Dermis blood vessel endothelial cell (primary cell): Measurements from ENCODE around the gene MGST2. TPM values are rescaled to one million over a fixed set of nuclear protein-coding genes. Genes with fewer than 3 reads are reported as not detected.

Experiments used
- DNase-seq: peaks from one replicate; pipeline ENCODE4 v3.0.0; 2010
- total RNA-seq: library from RNA; depleted of rRNA; stranded (reverse); fragments of >200 nt; gene quantifications from 2 replicates; pipeline ENCODE4 v1.2.3, GENCODE V29; 2014

Gene MGST2
- total RNA-seq, 1 donor from 2014 or later: 117 TPM

GRCh38 chr4:139745111-139745639, 79.6 kb downstream of the MGST2 start:
- DNase-seq: no peak

- DNase-seq: no peak
Measured at GRCh38 chr4:139746431-139747171, 81.0 kb downstream of the MGST2 start.

- DNase-seq: no peak
Measured at GRCh38 chr4:139749338-139749737, 83.7 kb downstream of the MGST2 start.

GRCh38 chr4:139749835-139750498, 84.3 kb downstream of the MGST2 start:
- no peak for DNase-seq

GRCh38 chr4:139753686-139754085, 88.1 kb downstream of the MGST2 start:
- no peak for DNase-seq

Other genes starting within 250 kb of the MGST2 start
- 19.3 and 27.1 TPM in 2 replicates for gene RAB33B, start 211.7 kb upstream of the MGST2 start, total RNA-seq
- 65.8 and 70.6 TPM in 2 replicates for gene SETD7, start 109.6 kb upstream of the MGST2 start, total RNA-seq